HG02973 (cell line): ENCODE data around the gene PI4K2B.
A peak's percentile ranks its signal among the peaks of the same experiment; 100 is the strongest.
"Not testable (repeated sequence)": the region's sequence is repeated elsewhere in the genome, so short reads cannot be mapped to it uniquely, and the experiment has no call there.

Experiments
- ATAC-seq: cut with Tn5 transposase; IDR thresholded peaks from one replicate; pipeline ENCODE4 v1.9.1; 2021; ENCODE audit warnings: moderate library complexity; ENCODE audit not compliant: unreplicated experiment

Gene PI4K2B

GRCh38 chr4:25233737-25234389 is at the start of gene PI4K2B:
PI4K2B (plus strand) TSS chr4:25234033; CDS start chr4:25234164, 131 bp downstream.
- ATAC-seq: peak; percentile 61

- ATAC-seq: no peak
These were observed 49.8 kb upstream of the PI4K2B start for GRCh38 chr4:25184056-25184455.

- ATAC-seq: no peak
These were observed 43.4 kb upstream of the PI4K2B start for GRCh38 chr4:25190407-25190806.

GRCh38 chr4:25198713-25199112 is 35.1 kb upstream of the PI4K2B start:
- no peak for ATAC-seq

GRCh38 chr4:25207997-25208396 is 25.8 kb upstream of the PI4K2B start:
- ATAC-seq: no peak

GRCh38 chr4:25209702-25210101 is 24.1 kb upstream of the PI4K2B start:
- no peak for ATAC-seq

GRCh38 chr4:25211721-25212120 is 22.1 kb upstream of the PI4K2B start:
- ATAC-seq: no peak

GRCh38 chr4:25212822-25213221 is 21.0 kb upstream of the PI4K2B start:
- no peak for ATAC-seq

- no peak for ATAC-seq
These were observed 20.4 kb upstream of the PI4K2B start for GRCh38 chr4:25213347-25213979.

GRCh38 chr4:25214750-25215149 is 19.1 kb upstream of the PI4K2B start:
- not testable (repeated sequence) for ATAC-seq

GRCh38 chr4:25215511-25215910 is 18.3 kb upstream of the PI4K2B start:
- ATAC-seq: no peak

GRCh38 chr4:25221377-25221776 is 12.5 kb upstream of the PI4K2B start:
- no peak for ATAC-seq

GRCh38 chr4:25223802-25224375 is 9.9 kb upstream of the PI4K2B start:
- no peak for ATAC-seq

- ATAC-seq: no peak
These were observed 4.0 kb upstream of the PI4K2B start for GRCh38 chr4:25229804-25230203.

GRCh38 chr4:25233194-25233593 is 639 bp upstream of the PI4K2B start:
- no peak for ATAC-seq

GRCh38 chr4:25234390-25235370 is 847 bp downstream of the PI4K2B start:
- ATAC-seq: peak; percentile 56

- ATAC-seq: no peak
These were observed 1.6 kb downstream of the PI4K2B start for GRCh38 chr4:25235401-25235800.

- not testable (repeated sequence) for ATAC-seq
These were observed 2.2 kb downstream of the PI4K2B start for GRCh38 chr4:25236030-25236429.

GRCh38 chr4:25236971-25237370 is 3.1 kb downstream of the PI4K2B start:
- ATAC-seq: no peak

GRCh38 chr4:25238052-25238451 is 4.2 kb downstream of the PI4K2B start:
- no peak for ATAC-seq

GRCh38 chr4:25239528-25239927 is 5.7 kb downstream of the PI4K2B start:
- ATAC-seq: not testable (repeated sequence)
